GM12878 (cell line): ENCODE data around the gene TMC4. TPM values are rescaled to one million over a fixed set of nuclear protein-coding genes. Genes with fewer than 3 reads are reported as not detected.

Source experiments
- ATF3 ChIP-seq: IDR thresholded peaks from 2 replicates; pipeline ENCODE4 v1.6.1; 2011; ENCODE audit warnings: low read depth, mild to moderate bottlenecking, low read length, moderate library complexity, borderline replicate concordance; ENCODE audit errors: extremely low read depth
- ATF7 ChIP-seq: fragments of 450-650 bp; IDR thresholded peaks from 2 replicates; pipeline ENCODE4 v1.6.1; 2016; ENCODE audit warnings: low read depth, mild to moderate bottlenecking
- BCL11A ChIP-seq: IDR thresholded peaks from 2 replicates; pipeline ENCODE4 v1.6.1; 2011; ENCODE audit warnings: low read depth, low read length
- E2F8 ChIP-seq: fragments of 450-650 bp; IDR thresholded peaks from 2 replicates; pipeline ENCODE4 v1.6.1; 2018; ENCODE audit warnings: mild to moderate bottlenecking, low read depth, moderate library complexity; ENCODE audit not compliant: partially characterized antibody
- E4F1 ChIP-seq: fragments of 450-650 bp; IDR thresholded peaks from 2 replicates; pipeline ENCODE4 v1.6.1; 2018; ENCODE audit warnings: borderline replicate concordance, mild to moderate bottlenecking; ENCODE audit not compliant: partially characterized antibody
- EP300 ChIP-seq, 2 experiments: fragments of 150-350 bp in 1 of 2; IDR thresholded peaks; 2 replicates each; pipeline ENCODE4 v1.6.1; 2011 to 2012; ENCODE audit warnings: low read depth in 2 of 2, low read length in 2 of 2, borderline replicate concordance in 1 of 2, improper control_type of control experiment in 1 of 2, inconsistent platforms in 1 of 2; ENCODE audit not compliant: control insufficient read depth in 1 of 2
- FOXK2 ChIP-seq: fragments of 450-650 bp; IDR thresholded peaks from 2 replicates; pipeline ENCODE4 v1.6.1; 2017; ENCODE audit warnings: mild to moderate bottlenecking, moderate library complexity
- IRF3 ChIP-seq: fragments of 450-650 bp; IDR thresholded peaks from 2 replicates; pipeline ENCODE4 v1.6.1; 2014; ENCODE audit warnings: mild to moderate bottlenecking
- JUNB ChIP-seq: IDR thresholded peaks from 2 replicates; pipeline ENCODE4 v1.6.1; 2016; ENCODE audit warnings: antibody characterized with exemption, mild to moderate bottlenecking
- MLLT1 ChIP-seq: fragments of 450-650 bp; IDR thresholded peaks from 2 replicates; pipeline ENCODE4 v1.6.1; 2016; ENCODE audit warnings: mild to moderate bottlenecking
- NFYA ChIP-seq: IDR thresholded peaks from 2 replicates; pipeline ENCODE4 v1.6.1; 2011; ENCODE audit warnings: low read depth, mild to moderate bottlenecking, low read length, improper control_type of control experiment, borderline replicate concordance
- RELB ChIP-seq: fragments of 450-650 bp; IDR thresholded peaks from 2 replicates; pipeline ENCODE4 v1.6.1; 2017; ENCODE audit warnings: low read depth, mild to moderate bottlenecking, moderate library complexity
- SIN3A ChIP-seq: IDR thresholded peaks from 2 replicates; pipeline ENCODE4 v1.6.1; 2012; ENCODE audit warnings: low read depth, low read length, improper control_type of control experiment
- SREBF1 ChIP-seq: IDR thresholded peaks from 2 replicates; pipeline ENCODE4 v1.6.1; 2012; ENCODE audit warnings: mild to moderate bottlenecking, low read length
- SREBF2 ChIP-seq: IDR thresholded peaks from 2 replicates; pipeline ENCODE4 v1.6.1; 2012; ENCODE audit warnings: mild to moderate bottlenecking, low read length
- SUPT20H ChIP-seq: IDR thresholded peaks from 2 replicates; pipeline ENCODE4 v1.6.1; 2011; ENCODE audit warnings: low read depth, mild to moderate bottlenecking, low read length, moderate library complexity, borderline replicate concordance; ENCODE audit not compliant: control insufficient read depth
- ZNF207 ChIP-seq: fragments of 450-650 bp; IDR thresholded peaks from 2 replicates; pipeline ENCODE4 v1.6.1; 2014; ENCODE audit warnings: antibody characterized with exemption, mild to moderate bottlenecking, borderline replicate concordance
- polyA plus RNA-seq, 11 experiments: library from polyadenylated mRNA; depleted of rRNA in 4 of 11; unstranded in 6 of 11; stranded (reverse) in 5 of 11; fragments of >200 nt; fragmentation: Nextera tagmentation in 4 of 11; fragmentation: Illumina TruSeq in 1 of 11; extraction: Ambion mirVana in 4 of 11; extraction: Trizol in 1 of 11; gene quantifications; 1 replicate in 1 of 11; 2 replicates in 10 of 11; pipeline versions ENCODE4 v1.2.1 to v1.2.3, GENCODE V29; 2011 to 2016; ENCODE audit warnings: inconsistent platforms in 2 of 11, missing spikeins in 2 of 11, low read depth in 1 of 11
- total RNA-seq, 4 experiments: library from RNA; depleted of rRNA in 3 of 4; stranded (reverse); fragments of >200 nt in 3 of 4; fragmentation: Illumina TruSeq in 1 of 4; extraction: Trizol in 1 of 4; gene quantifications; 2 replicates each; pipeline versions ENCODE4 v1.2.1 to v1.2.3, GENCODE V29; 2013 to 2021

Gene TMC4
- total and polyA plus RNA-seq, 10 of the 15 experiments (the other 5 are each of a cell fraction or from before 2014, with no cell fraction given), result 0.33 to 0.83 (median 0.74) TPM; not detected in 7

GRCh38 chr19:54160182-54160811 lies 12.7 kb downstream of the TMC4 start (continued):
- TF ChIP-seq E2F8, result peak; percentile 4
- no peak for TF ChIP-seq ATF3
- TF ChIP-seq SREBF1, result no peak
- no peak for TF ChIP-seq E4F1
- no peak for TF ChIP-seq JUNB
- no peak for TF ChIP-seq RELB
- TF ChIP-seq SUPT20H, result no peak
- no peak for TF ChIP-seq SREBF2
- TF ChIP-seq EP300 (IDR thresholded peaks at IDR 0.05; ENCODE audit: borderline replicate concordance in 1 of 2, control insufficient read depth in 1 of 2, low read depth in 2 of 2, low read length in 2 of 2), result no peak
- no peak for TF ChIP-seq NFYA
- no peak for TF ChIP-seq FOXK2
- peak; percentile 56; the same call in 1 of the 2 replicates for TF ChIP-seq SIN3A
- no peak for TF ChIP-seq BCL11A
- TF ChIP-seq IRF3, result no peak
- 0 out of 2 replicates have a peak, but pooled peaks have one; percentile 10 for TF ChIP-seq MLLT1
- TF ChIP-seq ZNF207, result no peak
- no peak for TF ChIP-seq ATF7
